H1 (cell line): ENCODE data around the gene DPYD. TPM values are rescaled to one million over a fixed set of nuclear protein-coding genes. Genes with fewer than 3 reads are reported as not detected.

ENCODE experiments used
- CTCF ChIA-PET: fragments of 300-600 bp; sonication (Branson Sonifier 250); formaldehyde crosslinking; loops from one replicate; lab custom pipeline; 2021; ENCODE audit not compliant: partially characterized antibody; lab: Charles Lee
- POLR2A ChIA-PET: fragments of 300-600 bp; sonication (Branson Sonifier 250); formaldehyde crosslinking; loops from one replicate; lab custom pipeline; 2021; ENCODE audit warnings: inconsistent platforms; ENCODE audit not compliant: partially characterized antibody; lab: Charles Lee
- DNase-seq, 2 experiments: peaks; one replicate each; pipeline versions ENCODE4 v3.0.0 to v3.0.0-alpha.2; 2010 to 2022; ENCODE audit warnings: low spot score in 2 of 2, low read depth in 1 of 2, mixed read lengths in 1 of 2
- FAIRE-seq: peaks from 2 replicates; lab custom pipeline; 2011; peaks lifted over from hg19 to GRCh38; lab: Jason Lieb, UNC
- H2AFZ ChIP-seq: 2 replicates; pipeline ENCODE4 v1.8.1; 2012; ENCODE audit warnings: low read length, inconsistent platforms
- H2AK5ac ChIP-seq: 2 replicates; pipeline ENCODE4 v1.6.1; 2013; ENCODE audit warnings: low read depth, low read length
- H2BK120ac ChIP-seq: replicated peaks from 2 replicates; pipeline ENCODE3; 2013; ENCODE audit warnings: low read depth, low read length, inconsistent platforms
- H2BK12ac ChIP-seq: 2 replicates; pipeline ENCODE4 v1.6.1; 2013; ENCODE audit warnings: low read depth, low read length
- H2BK15ac ChIP-seq: 2 replicates; pipeline ENCODE4 v1.6.1; 2013; ENCODE audit warnings: low read length
- H2BK20ac ChIP-seq: 2 replicates; pipeline ENCODE4 v1.6.1; 2013; ENCODE audit warnings: low read length
- H2BK5ac ChIP-seq: 2 replicates; pipeline ENCODE4 v1.6.1; 2013; ENCODE audit warnings: low read depth, low read length
- H3K14ac ChIP-seq: 2 replicates; pipeline ENCODE4 v1.6.1; 2013; ENCODE audit warnings: inconsistent platforms; ENCODE audit not compliant: insufficient read length
- H3K18ac ChIP-seq: 2 replicates; pipeline ENCODE4 v1.6.1; 2013; ENCODE audit warnings: low read length; ENCODE audit errors: extremely low read depth
- H3K23ac ChIP-seq: 2 replicates; pipeline ENCODE4 v1.6.1; 2013; ENCODE audit warnings: inconsistent platforms; ENCODE audit not compliant: insufficient read length
- H3K23me2 ChIP-seq: 2 replicates; pipeline ENCODE4 v1.6.1; 2013; ENCODE audit warnings: low read depth, low read length
- H3K27ac ChIP-seq: 2 replicates; pipeline ENCODE4 v1.6.1; 2011; ENCODE audit warnings: low read depth, low read length, inconsistent platforms
- H3K27me3 ChIP-seq, 4 experiments: replicated peaks in 1 of 4; 1 replicate in 1 of 4; 2 replicates in 3 of 4; pipeline versions ENCODE4 v1.6.1 to v1.8.1; 2011 to 2013; ENCODE audit warnings: low read length in 3 of 4, mild to moderate bottlenecking in 3 of 4, inconsistent platforms in 2 of 4, mixed read lengths in 2 of 4, moderate library complexity in 1 of 4; ENCODE audit not compliant: control insufficient read depth in 3 of 4, insufficient read depth in 3 of 4; ENCODE audit errors: extremely low read depth in 1 of 4
- H3K36me3 ChIP-seq, 4 experiments: 2 replicates each; pipeline versions ENCODE4 v1.6.1 to v1.8.1; 2011 to 2013; ENCODE audit warnings: mild to moderate bottlenecking in 4 of 4, low read length in 3 of 4, moderate library complexity in 2 of 4, control low read depth in 1 of 4, inconsistent platforms in 1 of 4; ENCODE audit not compliant: insufficient read depth in 4 of 4, control insufficient read depth in 2 of 4
- H3K4ac ChIP-seq: replicated peaks from 2 replicates; pipeline ENCODE3; 2013; ENCODE audit warnings: low read length, low read depth, mixed read lengths, inconsistent platforms; ENCODE audit not compliant: insufficient read length
- H3K4me1 ChIP-seq, 4 experiments: replicated peaks in 1 of 4; 1 replicate in 1 of 4; 2 replicates in 3 of 4; pipeline versions ENCODE4 v1.6.1 to v1.8.1; 2011 to 2013; ENCODE audit warnings: low read length in 3 of 4, inconsistent platforms in 2 of 4, mixed read lengths in 1 of 4; ENCODE audit not compliant: insufficient read depth in 4 of 4, control insufficient read depth in 3 of 4
- H3K4me2 ChIP-seq, 2 experiments: 2 replicates each; pipeline versions ENCODE4 v1.6.1 to v1.8.1; 2011 to 2013; ENCODE audit warnings: low read depth in 2 of 2, low read length in 2 of 2, control low read depth in 1 of 2, inconsistent platforms in 1 of 2, mild to moderate bottlenecking in 1 of 2; ENCODE audit not compliant: insufficient read depth in 1 of 2
- H3K4me3 ChIP-seq, 4 experiments: fragments of 200-600, 300-600 bp in 1 of 4; sonication (generic), shearing (Covaris generic), sonication (Bioruptor Twin) in 1 of 4; 2 replicates each; pipeline versions ENCODE4 v1.5.1 to v1.8.1; 2011 to 2016; ENCODE audit warnings: low read length in 4 of 4, low read depth in 3 of 4, control low read depth in 2 of 4, inconsistent platforms in 2 of 4, mild to moderate bottlenecking in 2 of 4, mixed read lengths in 1 of 4, moderate library complexity in 1 of 4; ENCODE audit not compliant: insufficient read depth in 2 of 4; ENCODE audit errors: extremely low read depth in 1 of 4
- H3K56ac ChIP-seq: replicated peaks from 2 replicates; pipeline ENCODE3; 2013; ENCODE audit warnings: low read depth, mild to moderate bottlenecking, mixed read lengths, low read length, inconsistent platforms; ENCODE audit not compliant: insufficient read length
- H3K79me1 ChIP-seq: 2 replicates; pipeline ENCODE4 v1.6.1; 2013; ENCODE audit warnings: low read depth, low read length, control low read depth
- H3K79me2 ChIP-seq, 2 experiments: 2 replicates each; pipeline versions ENCODE4 v1.6.1 to v1.8.1; 2012 to 2013; ENCODE audit warnings: low read length in 2 of 2, mild to moderate bottlenecking in 2 of 2, inconsistent platforms in 1 of 2; ENCODE audit not compliant: insufficient read depth in 2 of 2, control insufficient read depth in 1 of 2
- H3K9ac ChIP-seq, 4 experiments: replicated peaks in 1 of 4; 1 replicate in 1 of 4; 2 replicates in 3 of 4; pipeline versions ENCODE4 v1.6.1 to v1.8.1; 2011 to 2013; ENCODE audit warnings: low read depth in 3 of 4, low read length in 3 of 4, control low read depth in 2 of 4, mild to moderate bottlenecking in 2 of 4, moderate library complexity in 2 of 4, inconsistent platforms in 1 of 4; ENCODE audit errors: extremely low read depth in 1 of 4
- H3K9me3 ChIP-seq, 2 experiments: 2 replicates each; pipeline versions ENCODE4 v1.6.1 to v1.8.1; 2012 to 2013; ENCODE audit warnings: mild to moderate bottlenecking in 2 of 2, moderate library complexity in 2 of 2, control low read depth in 1 of 2, inconsistent platforms in 1 of 2, low read depth in 1 of 2, low read length in 1 of 2, mixed read lengths in 1 of 2; ENCODE audit not compliant: insufficient read depth in 2 of 2
- H4K20me1 ChIP-seq, 2 experiments: replicated peaks in 1 of 2; 2 replicates each; pipeline versions ENCODE3 to v1.8.1; 2011 to 2013; ENCODE audit warnings: inconsistent platforms in 2 of 2, low read length in 2 of 2, mild to moderate bottlenecking in 1 of 2; ENCODE audit not compliant: insufficient read depth in 2 of 2, control insufficient read depth in 1 of 2
- H4K5ac ChIP-seq: 2 replicates; pipeline ENCODE4 v1.6.1; 2013; ENCODE audit warnings: low read length, low read depth, mixed read lengths, inconsistent platforms; ENCODE audit not compliant: insufficient read length
- H4K8ac ChIP-seq: 2 replicates; pipeline ENCODE4 v1.8.0; 2013; ENCODE audit warnings: mild to moderate bottlenecking, moderate library complexity, low read length, inconsistent platforms; ENCODE audit not compliant: insufficient read depth; ENCODE audit errors: extremely low read depth
- H4K91ac ChIP-seq: replicated peaks from 2 replicates; pipeline ENCODE3; 2013; ENCODE audit warnings: low read length, mixed read lengths, inconsistent platforms; ENCODE audit not compliant: insufficient read length
- CHD2 ChIP-seq: IDR thresholded peaks from 2 replicates; pipeline ENCODE4 v1.6.1; 2012; ENCODE audit warnings: low read length, improper control_type of control experiment
- EGR1 ChIP-seq: IDR thresholded peaks from 2 replicates; pipeline ENCODE4 v1.6.1; 2011; ENCODE audit warnings: low read depth, low read length, borderline replicate concordance
- JUND ChIP-seq: IDR thresholded peaks from 2 replicates; pipeline ENCODE4 v1.6.1; 2011; ENCODE audit warnings: mild to moderate bottlenecking, improper control_type of control experiment, low read length
- MAFK ChIP-seq: IDR thresholded peaks from 2 replicates; pipeline ENCODE4 v1.6.1; 2012; ENCODE audit warnings: low read depth, mild to moderate bottlenecking, improper control_type of control experiment, low read length
- NANOG ChIP-seq: IDR thresholded peaks from 2 replicates; pipeline ENCODE4 v1.6.1; 2011; ENCODE audit warnings: low read length, low read depth, mild to moderate bottlenecking, inconsistent platforms; ENCODE audit not compliant: insufficient read depth, poor library complexity, severe bottlenecking
- POLR2AphosphoS5 ChIP-seq: IDR thresholded peaks from 2 replicates; pipeline ENCODE4 v1.6.1; 2011; ENCODE audit warnings: low read depth, low read length
- RBBP5 ChIP-seq: IDR thresholded peaks from 2 replicates; pipeline ENCODE4 v1.7.1; 2012; ENCODE audit warnings: low read depth, mild to moderate bottlenecking, inconsistent platforms, low read length, moderate library complexity, borderline replicate concordance
- RNF2 ChIP-seq: fragments of 200-900, 300-1000 bp; sonication (generic); IDR thresholded peaks from 2 replicates; pipeline ENCODE4 v1.7.1; 2016; ENCODE audit warnings: borderline replicate concordance, low read depth, mild to moderate bottlenecking, antibody characterized with exemption, low read length; ENCODE audit not compliant: poor library complexity, severe bottlenecking; ENCODE audit errors: missing control alignments
- RXRA ChIP-seq: IDR thresholded peaks from 2 replicates; pipeline ENCODE4 v1.6.1; 2011; ENCODE audit warnings: low read depth, mild to moderate bottlenecking, low read length, moderate library complexity; ENCODE audit not compliant: insufficient read depth
- SIX5 ChIP-seq: IDR thresholded peaks from 2 replicates; pipeline ENCODE4 v1.6.1; 2011; ENCODE audit warnings: mild to moderate bottlenecking, low read depth, low read length
- SP4 ChIP-seq: IDR thresholded peaks from 2 replicates; pipeline ENCODE4 v1.6.1; 2012; ENCODE audit warnings: low read length, inconsistent platforms
- SUZ12 ChIP-seq: fragments of 200-600 bp; sonication (generic); IDR thresholded peaks from 2 replicates; pipeline ENCODE4 v1.6.1; 2012; ENCODE audit warnings: mild to moderate bottlenecking, inconsistent platforms, low read length, moderate library complexity, mixed read lengths
- TBP ChIP-seq: IDR thresholded peaks from 2 replicates; pipeline ENCODE4 v1.6.1; 2011; ENCODE audit warnings: low read depth, low read length, improper control_type of control experiment
- TEAD4 ChIP-seq: IDR thresholded peaks from 2 replicates; pipeline ENCODE4 v1.6.1; 2012; ENCODE audit warnings: low read depth, low read length, inconsistent platforms, mixed read lengths
- USF2 ChIP-seq: IDR thresholded peaks from 2 replicates; pipeline ENCODE4 v1.6.1; 2011; ENCODE audit warnings: low read length, improper control_type of control experiment
- WGBS, 2 experiments: shearing (Covaris generic) in 1 of 2; methylation state at CpG; one replicate each; pipeline versions ENCODE4 v1.1.6 to v1.1.7; 2013 to 2015; ENCODE audit warnings: low lambda C conversion rate in 2 of 2, mixed read lengths in 2 of 2, inconsistent platforms in 1 of 2, low coverage in 1 of 2, missing lambda C conversion rate in 1 of 2; ENCODE audit not compliant: insufficient replicate concordance in 2 of 2, insufficient coverage in 1 of 2, insufficient read length in 1 of 2; ENCODE audit errors: extremely low coverage in 1 of 2, missing lambda C conversion rate in 1 of 2; 5-methylcytosine and 5-hydroxymethylcytosine counted together
- polyA plus RNA-seq, 7 experiments: library from polyadenylated mRNA; depleted of rRNA in 3 of 7; stranded (reverse) in 5 of 7; unstranded in 2 of 7; fragments of >200 nt in 5 of 7; fragments of 200-250 nt in 2 of 7; gene quantifications; 1 replicate in 5 of 7; 2 replicates in 1 of 7; 4 replicates in 1 of 7; pipeline versions ENCODE4 v1.2.1 to v1.2.3, GENCODE V29; 2011 to 2013; ENCODE audit warnings: missing spikeins in 2 of 7, mixed read lengths in 2 of 7
- total RNA-seq: library from RNA; stranded (reverse); fragmentation: NEBNext Ultra II Directional; extraction: Animal tissue kit (Norgen Biotek cat#: 25700); gene quantifications from 2 replicates; pipeline ENCODE4 v1.2.1, GENCODE V29; 2021

The DPYD gene
- total and polyA plus RNA-seq, 2 of the 8 experiments (the other 6 are each of a cell fraction or from before 2014, with no cell fraction given) = 0.29 to 0.73 TPM

- H2BK20ac ChIP-seq = no peak overlapping the region
- no peak overlapping the region for H3K18ac ChIP-seq
- H3K9me3 ChIP-seq = no peaks in the 10 kb centered on the region
- no peak for DNase-seq
- no peak overlapping the region for H2BK5ac ChIP-seq
- H3K4me3 ChIP-seq = no peak overlapping the region
- H3K23ac ChIP-seq = no peak overlapping the region
- H4K5ac ChIP-seq = no peak overlapping the region
- no peak overlapping the region for H2AFZ ChIP-seq
- H2BK15ac ChIP-seq = no peak overlapping the region
- CTCF ChIA-PET = no interaction called here
- no peak overlapping the region for H4K91ac ChIP-seq
- no peak overlapping the region for H3K4ac ChIP-seq
- H2BK120ac ChIP-seq = no peak overlapping the region
- no peak overlapping the region for H4K8ac ChIP-seq
- H3K23me2 ChIP-seq = no peaks in the 10 kb centered on the region
- no peaks in the 10 kb centered on the region for H3K4me1 ChIP-seq
- H2AK5ac ChIP-seq = no peak overlapping the region
- POLR2A ChIA-PET = no interaction called here
- no peaks in the 10 kb centered on the region for H3K36me3 ChIP-seq
- H3K4me2 ChIP-seq = no peak overlapping the region
- no peak for FAIRE-seq
- H2BK12ac ChIP-seq = no peak overlapping the region
- no peaks in the 10 kb centered on the region for H4K20me1 ChIP-seq
- WGBS, 2 experiments = 96% methylated on average over 1 of the region's 1 CpG; no CpG with 5 or more reads in 1 of the 2 experiments
- H3K79me1 ChIP-seq = no peaks in the 10 kb centered on the region
- no peaks in the 10 kb centered on the region for H3K27me3 ChIP-seq
- no peak for TF ChIP-seq RBBP5
- TF ChIP-seq SIX5 = no peak
- TF ChIP-seq JUND = no peak
- no peak for TF ChIP-seq NANOG
- no peak for TF ChIP-seq CHD2
- TF ChIP-seq TBP = no peak
- TF ChIP-seq RXRA = no peak
- no peak for TF ChIP-seq EGR1
- no peak for TF ChIP-seq SP4
- TF ChIP-seq RNF2 = no peak
- TF ChIP-seq TEAD4 = no peak
- TF ChIP-seq USF2 = no peak
- no peak for TF ChIP-seq MAFK
- no peak for TF ChIP-seq POLR2AphosphoS5
- TF ChIP-seq SUZ12 = no peak
- TF ChIP-seq, all 59 proteins: peak for 0
- Histone ChIP-seq H3K14ac (no peak overlapping the region), H3K79me2 (no peaks in the 10 kb centered on the region), H3K27ac (no peak overlapping the region), H3K56ac (no peak overlapping the region), H3K9ac (no peak overlapping the region)
Measured at GRCh38 chr1:97837161-97837560, 83.7 kb downstream of the DPYD start.
